ENCODE data around the gene TXNDC16. TPM values are rescaled to one million over a fixed set of nuclear protein-coding genes. Genes with fewer than 3 reads are reported as not detected.

The TXNDC16 gene
- total RNA-seq: 2.1 and 3.2 TPM in 2 replicates

- TF ChIP-seq CTCF (IDR thresholded peaks at IDR 0.05; ENCODE audit: insufficient read depth, low read length, poor library complexity, severe bottlenecking): no peak
- DNase-seq (ENCODE audit: low read depth): peak; percentile 97
- H3K4me3 ChIP-seq (ENCODE audit: low read depth, low read length): peak within 1 kb of the TSS; percentile 84
- H3K27me3 ChIP-seq (ENCODE audit: control insufficient read depth, insufficient read depth, low read length): no peaks in the 10 kb centered on the region
- no peaks in the 10 kb centered on the region for H3K36me3 ChIP-seq (ENCODE audit: control insufficient read depth, insufficient read depth, low read length)
Measured at GRCh38 chr14:52552063-52552988, at the start of gene TXNDC16, which contains the start of gene GPR137C. Gene TXNDC16 (minus strand): TSS chr14:52552505. CDS start chr14:52543557, 8,948 bp downstream. Gene GPR137C (plus strand): TSS chr14:52552836. CDS start chr14:52553148, 312 bp downstream.

- TF ChIP-seq CTCF (IDR thresholded peaks at IDR 0.05; ENCODE audit: insufficient read depth, low read length, poor library complexity, severe bottlenecking): no peak
- DNase-seq (ENCODE audit: low read depth): no peak
- H3K36me3 ChIP-seq (ENCODE audit: control insufficient read depth, insufficient read depth, low read length): no peaks in the 10 kb centered on the region
- H3K27me3 ChIP-seq (ENCODE audit: control insufficient read depth, insufficient read depth, low read length): no peaks in the 10 kb centered on the region
- no peak overlapping the region for H3K4me3 ChIP-seq (ENCODE audit: low read depth, low read length)
Measured at GRCh38 chr14:52599974-52600373, 47.7 kb upstream of the TXNDC16 start.

- H3K4me3 ChIP-seq (ENCODE audit: low read depth, low read length): no peak overlapping the region
- no peak for TF ChIP-seq CTCF (IDR thresholded peaks at IDR 0.05; ENCODE audit: insufficient read depth, low read length, poor library complexity, severe bottlenecking)
- no peaks in the 10 kb centered on the region for H3K27me3 ChIP-seq (ENCODE audit: control insufficient read depth, insufficient read depth, low read length)
- no peak for DNase-seq (ENCODE audit: low read depth)
- H3K36me3 ChIP-seq (ENCODE audit: control insufficient read depth, insufficient read depth, low read length): no peaks in the 10 kb centered on the region
Measured at GRCh38 chr14:52598568-52598967, 46.3 kb upstream of the TXNDC16 start.

- DNase-seq (ENCODE audit: low read depth): no peak
- no peak for TF ChIP-seq CTCF (IDR thresholded peaks at IDR 0.05; ENCODE audit: insufficient read depth, low read length, poor library complexity, severe bottlenecking)
- Histone ChIP-seq H3K36me3 (ENCODE audit: control insufficient read depth, insufficient read depth, low read length) (no peaks in the 10 kb centered on the region), H3K27me3 (ENCODE audit: control insufficient read depth, insufficient read depth, low read length) (no peaks in the 10 kb centered on the region), H3K4me3 (ENCODE audit: low read depth, low read length) (no peak overlapping the region)
Measured at GRCh38 chr14:52596861-52597260, 44.6 kb upstream of the TXNDC16 start.

GRCh38 chr14:52596320-52596719 is 44.0 kb upstream of the TXNDC16 start:
- H3K4me3 ChIP-seq (ENCODE audit: low read depth, low read length): no peak overlapping the region
- no peak for DNase-seq (ENCODE audit: low read depth)
- TF ChIP-seq CTCF (IDR thresholded peaks at IDR 0.05; ENCODE audit: insufficient read depth, low read length, poor library complexity, severe bottlenecking): no peak
- H3K36me3 ChIP-seq (ENCODE audit: control insufficient read depth, insufficient read depth, low read length): no peaks in the 10 kb centered on the region
- H3K27me3 ChIP-seq (ENCODE audit: control insufficient read depth, insufficient read depth, low read length): no peaks in the 10 kb centered on the region
